DMS79 treated with DMSO at 0.1 percent for 48 hours (cell line): ENCODE measurements around the gene ADAM12.

Experiments used
- DNase-seq: peaks from one replicate; lab custom pipeline; 2025; lab: John Stamatoyannopoulos, UW

The ADAM12 gene

DNA sequence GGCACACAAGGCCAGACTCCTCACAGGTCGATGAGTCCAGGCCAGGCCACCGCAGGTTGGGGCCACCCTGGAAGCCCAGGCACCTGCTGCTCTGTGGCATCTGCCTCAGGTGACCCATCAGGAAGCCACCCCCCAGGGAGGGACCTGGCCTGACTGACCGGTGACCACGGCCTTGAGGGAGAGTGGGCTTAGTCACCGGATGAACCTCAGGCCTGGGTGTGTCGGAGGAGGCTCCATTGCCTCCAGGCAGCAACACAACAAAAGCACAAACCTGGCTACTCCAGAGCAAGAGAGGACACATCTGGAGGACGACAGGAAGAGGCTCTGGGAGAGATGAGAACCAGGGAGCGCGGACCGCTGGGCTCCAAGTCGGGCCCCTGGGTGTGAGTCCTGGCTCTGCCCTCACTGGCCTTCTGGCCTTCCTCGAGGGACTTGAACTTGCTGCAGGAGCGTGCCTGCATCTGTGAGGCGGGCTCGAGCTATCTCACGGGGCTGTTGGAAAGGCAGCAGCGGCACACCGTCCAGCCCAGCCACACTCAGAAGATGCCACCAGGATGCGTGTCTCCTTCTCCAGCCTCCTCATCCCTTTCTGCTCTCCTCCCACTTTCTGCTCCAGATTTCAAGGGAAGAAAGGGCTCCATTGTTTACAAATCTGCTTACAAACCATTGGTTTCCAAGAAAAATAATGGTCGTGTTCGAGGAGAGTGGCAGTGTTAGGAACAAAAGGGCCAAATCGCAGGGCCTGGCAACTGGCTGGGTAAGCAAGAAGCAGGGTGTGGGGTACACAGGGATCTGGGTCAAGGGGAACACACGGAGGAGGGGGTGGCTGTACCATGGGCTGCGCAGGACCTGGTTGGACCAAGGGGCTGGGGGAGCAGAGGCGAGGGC is 152.9 kb downstream of the ADAM12 start:
- no peak for DNase-seq

DNA sequence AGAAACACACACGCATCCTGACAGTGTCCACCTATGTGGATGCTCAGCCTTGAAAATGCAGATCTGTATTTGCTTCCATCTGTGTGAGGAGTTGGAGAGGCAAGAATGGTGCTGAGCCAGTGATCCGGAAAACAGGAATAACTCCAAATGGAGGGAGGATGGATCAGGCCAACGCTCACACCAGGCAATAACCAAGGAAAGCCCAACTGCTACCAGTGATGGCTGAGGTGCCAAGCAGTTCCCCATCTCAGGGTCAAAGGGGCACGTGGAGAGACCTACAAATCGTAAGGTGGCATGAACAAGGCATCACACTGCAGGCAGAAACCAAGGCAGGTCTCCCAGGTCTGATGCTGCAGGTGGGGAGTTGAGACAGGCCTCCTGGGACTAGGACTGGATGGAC is 153.6 kb downstream of the ADAM12 start:
- no peak for DNase-seq

DNA sequence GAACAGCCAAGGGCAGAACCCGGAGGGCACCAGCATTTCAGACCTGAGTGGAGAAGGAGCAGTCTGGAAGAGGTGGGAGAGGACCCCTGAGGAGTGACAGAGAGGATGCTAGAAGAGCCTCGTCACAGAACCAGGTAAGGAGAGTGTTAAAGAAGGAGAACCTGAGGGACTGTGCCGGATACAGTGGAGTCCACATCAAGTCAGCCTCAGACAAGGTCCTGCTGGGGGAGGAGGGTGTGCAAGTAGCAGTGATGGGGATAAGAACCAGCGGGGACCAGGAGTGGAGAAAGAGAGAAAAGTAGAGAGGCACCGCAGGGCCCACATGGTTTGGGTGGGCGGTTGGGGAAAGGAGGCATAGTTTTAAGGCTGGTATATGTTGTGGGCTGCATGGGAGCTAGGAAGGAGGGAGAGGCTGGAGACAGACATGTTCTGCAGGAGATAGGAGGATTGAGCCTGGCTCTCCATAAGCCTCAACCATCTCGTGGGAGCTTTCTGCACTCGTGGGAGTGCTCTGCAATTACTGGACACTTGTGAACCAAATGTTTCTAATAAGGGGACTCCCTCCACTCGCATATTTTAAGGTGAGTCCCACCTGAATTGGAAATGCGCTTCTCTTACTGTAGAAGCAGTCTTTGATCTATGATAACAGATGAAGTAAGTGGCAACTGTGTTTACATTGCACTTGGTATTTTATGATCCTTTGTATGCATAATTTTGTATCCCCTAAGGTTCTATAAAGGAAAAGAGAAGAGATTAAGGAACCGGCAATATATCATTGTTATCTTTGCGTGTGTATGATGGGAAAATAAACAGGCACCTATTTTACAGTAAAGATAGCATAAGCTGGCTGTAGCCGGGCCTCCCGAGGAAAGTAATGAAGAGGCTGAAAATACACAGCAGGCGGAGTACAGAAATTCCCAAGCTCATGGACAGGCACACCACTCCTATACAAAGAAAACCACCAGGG is 154.8 kb downstream of the ADAM12 start:
- DNase-seq, result no peak

DNA sequence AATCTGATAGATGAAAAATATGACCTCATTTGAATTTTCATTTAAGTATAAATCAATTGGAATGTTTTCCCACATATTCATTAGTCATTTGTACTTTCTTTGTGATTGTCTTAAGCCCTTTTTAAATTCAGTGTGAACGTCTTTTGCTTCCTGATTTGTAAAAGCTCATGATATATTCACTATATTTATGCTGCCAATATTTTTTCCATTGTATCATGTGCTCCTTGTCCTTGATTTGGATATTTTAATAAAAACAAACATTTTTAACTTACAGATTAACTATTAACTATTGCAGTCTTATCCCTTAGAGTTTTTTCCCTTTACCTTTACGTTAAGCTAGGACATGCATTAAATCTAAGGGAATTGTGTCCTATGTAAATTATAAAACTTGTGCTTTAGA is 157.7 kb downstream of the ADAM12 start:
- DNase-seq, result no peak

DNA sequence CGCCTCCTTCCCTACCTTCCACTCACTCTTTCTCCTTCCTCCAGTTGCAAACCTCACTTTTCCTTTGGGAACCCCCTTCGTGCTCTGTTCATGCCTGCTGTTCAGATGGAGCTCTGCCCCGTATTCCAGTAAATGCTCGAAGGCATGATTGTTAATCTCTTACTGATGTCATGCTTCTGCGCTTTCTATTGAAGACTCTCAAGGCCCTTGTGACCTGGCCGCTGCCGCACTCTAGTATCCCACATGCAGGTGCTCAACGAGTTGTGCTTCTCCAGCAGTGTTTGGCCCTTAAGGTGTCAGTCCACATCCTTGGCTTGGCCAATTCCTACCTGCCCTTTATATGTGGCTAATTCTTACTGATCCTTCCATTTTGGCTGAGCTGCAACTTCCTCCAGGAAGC is 158.6 kb downstream of the ADAM12 start:
- DNase-seq, result no peak

DNA sequence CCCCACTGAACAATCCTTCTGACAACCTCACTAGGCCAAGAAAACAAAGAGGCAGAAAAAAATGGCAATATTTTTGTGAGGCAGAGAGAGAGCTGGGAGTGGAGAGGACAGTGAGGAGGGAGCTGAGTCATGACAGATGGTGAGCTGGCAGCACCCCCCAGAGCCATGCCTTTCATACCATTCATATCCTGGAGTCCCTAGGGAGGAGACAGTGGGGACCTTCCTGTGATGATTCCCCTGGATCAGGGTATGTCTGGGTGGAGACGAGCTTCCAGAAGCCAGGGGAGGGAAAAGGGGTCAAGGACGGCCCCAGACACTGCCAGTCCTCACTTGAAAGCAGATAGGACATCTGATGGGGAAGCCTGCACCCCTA is 160.5 kb downstream of the ADAM12 start:
- DNase-seq, result no peak

DNA sequence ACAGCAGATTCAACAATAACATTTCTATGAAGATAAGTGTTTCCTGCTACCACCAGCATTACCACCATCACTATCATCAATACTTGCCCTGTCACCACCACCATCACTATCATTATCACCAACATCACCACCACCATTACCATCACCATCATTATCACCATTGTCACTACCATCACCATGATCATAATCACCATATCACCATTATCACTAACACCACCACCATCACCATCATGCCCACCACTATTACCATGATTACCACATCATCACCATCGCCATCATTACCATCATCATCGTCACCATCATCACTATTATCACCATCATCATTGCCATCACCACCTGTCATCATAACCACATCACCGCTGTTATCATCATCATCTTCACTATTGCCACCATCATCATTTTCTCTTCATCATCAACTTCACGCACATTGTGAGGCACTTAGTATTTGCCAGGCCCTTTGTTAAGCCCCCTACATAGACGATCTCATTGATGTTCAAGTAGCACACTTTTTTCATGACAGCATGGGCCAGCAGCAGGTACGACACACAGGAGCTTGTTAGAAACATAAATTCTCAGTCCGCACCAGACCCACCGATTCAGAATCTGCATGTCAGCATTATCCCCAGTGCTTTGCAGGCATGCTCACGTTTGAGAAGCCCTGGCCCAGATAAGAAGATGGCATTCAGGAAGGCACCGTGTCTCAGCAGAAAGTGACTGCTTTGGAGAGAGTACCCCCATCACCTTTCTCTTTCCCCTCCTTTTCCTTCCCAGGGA is 161.1 kb downstream of the ADAM12 start:
- DNase-seq, result no peak

DNA sequence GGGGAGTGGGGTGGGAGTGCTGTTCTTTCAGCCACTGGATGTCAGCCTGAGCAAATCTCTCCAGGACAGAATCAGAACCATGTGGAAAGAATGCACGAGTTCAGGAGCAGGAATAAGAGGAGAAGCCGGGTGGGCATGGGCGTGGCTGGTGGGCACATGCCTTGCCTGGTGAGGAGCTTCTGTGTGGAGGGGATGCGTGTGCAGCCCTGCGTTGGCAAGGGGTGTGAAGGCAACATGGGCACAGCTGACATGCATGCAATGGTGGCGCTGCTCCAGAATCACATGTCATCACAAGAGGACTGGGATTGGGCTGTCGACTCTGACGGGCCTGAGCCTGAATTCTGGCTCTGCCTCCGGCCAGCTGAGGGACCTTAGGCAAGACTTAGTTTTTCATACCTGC is 162.1 kb downstream of the ADAM12 start:
- no peak for DNase-seq

DNA sequence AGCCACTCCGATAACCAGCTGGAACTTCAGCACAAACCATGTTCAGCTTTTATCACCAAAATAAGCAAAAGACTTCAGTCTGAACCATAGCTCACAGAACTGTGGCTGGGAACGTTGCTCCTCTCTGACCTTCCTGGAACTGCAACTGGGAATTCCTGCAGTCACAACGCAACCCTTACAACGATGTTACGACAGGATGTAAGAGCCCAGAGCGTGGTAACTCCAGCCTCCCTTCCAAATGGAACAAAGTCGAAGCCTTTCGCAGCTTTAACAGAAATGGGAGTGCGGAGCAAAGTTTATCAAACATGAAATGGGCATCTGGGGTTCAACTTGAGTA is 162.6 kb downstream of the ADAM12 start:
- DNase-seq, result no peak

DNA sequence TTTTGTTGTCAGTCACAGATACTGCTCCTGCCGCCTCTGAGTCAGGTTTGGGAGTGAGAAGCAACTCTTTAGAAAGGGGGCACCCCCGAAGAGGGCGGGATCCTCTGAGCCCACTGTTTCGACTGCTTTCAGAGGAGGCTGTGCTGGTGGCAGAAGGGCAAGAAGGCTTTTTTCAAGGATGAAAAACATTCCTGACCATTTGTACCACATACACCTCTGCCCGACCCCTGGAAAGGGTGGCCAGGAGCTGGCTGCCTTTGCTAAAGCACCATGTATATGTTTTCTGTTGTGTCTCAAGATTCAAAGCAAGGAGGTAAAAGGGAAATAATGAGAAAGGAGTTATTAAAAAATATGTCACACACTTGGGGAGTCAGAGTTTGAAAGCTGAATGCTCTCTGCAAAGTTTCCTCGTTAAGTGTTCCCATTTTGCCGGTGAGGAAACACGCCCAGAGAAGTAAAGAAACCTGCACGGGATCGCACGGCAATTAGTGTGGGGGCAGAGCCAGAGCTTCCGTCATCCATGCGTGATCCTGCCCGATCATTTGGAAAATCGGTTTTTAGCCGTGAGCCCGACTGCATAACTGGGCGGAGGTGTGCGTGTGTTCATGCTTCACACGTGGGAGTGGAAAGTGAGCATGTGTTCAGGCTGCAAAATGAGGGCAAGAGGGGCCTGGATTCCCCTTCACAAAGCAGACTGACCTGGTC is 163.2 kb downstream of the ADAM12 start:
- no peak for DNase-seq

DNA sequence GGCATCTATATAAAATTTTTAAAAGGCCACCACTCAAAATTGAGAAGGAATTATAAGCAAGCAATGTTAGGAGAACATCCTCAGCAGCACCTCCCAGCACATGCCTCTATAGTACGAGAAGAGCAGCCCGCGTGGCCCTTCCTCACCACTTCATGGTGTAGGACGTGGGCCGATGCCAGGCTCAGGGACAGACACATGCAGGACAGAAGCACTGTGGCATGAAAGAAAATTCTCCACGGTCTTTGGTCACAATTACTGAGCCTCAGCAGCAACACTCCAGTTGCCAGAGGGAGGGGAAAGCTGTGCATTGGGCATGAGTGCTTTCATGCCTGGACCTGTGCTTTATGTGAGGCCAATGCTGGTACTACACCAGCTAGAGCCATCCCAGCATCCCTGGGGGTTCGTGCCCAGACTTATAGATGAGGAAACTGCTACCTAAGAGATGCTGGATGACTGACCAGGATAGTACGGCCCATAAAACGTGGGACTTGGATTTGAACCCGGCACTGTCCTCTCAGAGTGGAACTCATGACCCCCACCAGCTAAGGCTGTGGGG is 164.7 kb downstream of the ADAM12 start:
- no peak for DNase-seq

DNA sequence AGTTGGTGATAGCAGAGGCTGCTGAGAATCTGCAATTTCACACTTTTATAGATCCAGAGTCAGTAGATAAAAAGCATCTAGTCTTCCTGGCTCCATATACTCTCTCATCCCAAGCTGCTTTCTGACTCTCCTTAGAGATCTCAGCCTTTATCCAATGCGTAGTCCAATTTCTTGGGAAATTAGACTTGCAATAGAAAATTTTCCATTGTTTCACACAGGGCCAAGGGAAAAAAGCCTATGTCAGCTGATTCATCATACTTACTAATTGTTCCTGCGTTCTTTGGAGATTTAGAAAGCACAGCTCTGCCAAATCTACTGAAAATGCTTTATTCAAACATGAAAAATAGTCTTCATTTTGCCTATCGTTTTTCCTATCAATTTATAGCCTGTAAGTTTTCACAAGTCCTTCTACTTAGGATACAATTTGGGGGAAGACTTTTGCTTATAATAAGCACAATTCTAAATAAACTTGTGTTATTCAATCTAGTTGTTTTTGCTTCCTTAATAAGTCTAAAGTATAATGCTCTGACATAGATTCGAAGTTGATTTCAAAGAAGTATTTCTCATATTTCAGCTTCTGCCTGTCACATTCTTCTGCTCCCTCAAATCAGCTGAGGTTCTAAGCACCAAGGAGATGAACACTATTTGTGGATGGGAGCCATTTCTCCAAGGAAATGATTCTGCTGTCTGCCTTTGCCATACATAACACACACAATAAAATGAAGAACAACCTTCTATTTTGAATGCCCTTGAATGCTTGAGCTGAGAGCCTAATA is 165.4 kb downstream of the ADAM12 start:
- DNase-seq, result no peak

DNA sequence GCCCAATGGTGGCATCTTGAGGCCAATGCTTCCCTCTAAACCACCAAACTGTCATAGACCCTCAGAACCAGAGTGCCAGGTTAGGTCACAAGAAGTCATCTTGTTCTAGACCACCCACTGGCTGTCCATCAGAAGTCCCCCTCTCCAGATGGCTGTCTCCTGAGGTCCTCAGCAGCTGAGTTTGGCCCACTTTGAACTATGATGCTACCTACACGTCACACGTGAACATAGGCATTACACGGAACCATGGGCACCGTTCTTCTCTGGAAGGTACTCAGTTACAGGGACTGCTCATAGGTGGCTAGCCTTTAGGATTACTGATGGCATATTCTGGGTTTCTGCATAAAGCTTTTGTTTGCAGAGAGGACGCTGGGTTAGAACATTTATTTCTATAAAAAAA is 166.4 kb downstream of the ADAM12 start:
- DNase-seq, result no peak

DNA sequence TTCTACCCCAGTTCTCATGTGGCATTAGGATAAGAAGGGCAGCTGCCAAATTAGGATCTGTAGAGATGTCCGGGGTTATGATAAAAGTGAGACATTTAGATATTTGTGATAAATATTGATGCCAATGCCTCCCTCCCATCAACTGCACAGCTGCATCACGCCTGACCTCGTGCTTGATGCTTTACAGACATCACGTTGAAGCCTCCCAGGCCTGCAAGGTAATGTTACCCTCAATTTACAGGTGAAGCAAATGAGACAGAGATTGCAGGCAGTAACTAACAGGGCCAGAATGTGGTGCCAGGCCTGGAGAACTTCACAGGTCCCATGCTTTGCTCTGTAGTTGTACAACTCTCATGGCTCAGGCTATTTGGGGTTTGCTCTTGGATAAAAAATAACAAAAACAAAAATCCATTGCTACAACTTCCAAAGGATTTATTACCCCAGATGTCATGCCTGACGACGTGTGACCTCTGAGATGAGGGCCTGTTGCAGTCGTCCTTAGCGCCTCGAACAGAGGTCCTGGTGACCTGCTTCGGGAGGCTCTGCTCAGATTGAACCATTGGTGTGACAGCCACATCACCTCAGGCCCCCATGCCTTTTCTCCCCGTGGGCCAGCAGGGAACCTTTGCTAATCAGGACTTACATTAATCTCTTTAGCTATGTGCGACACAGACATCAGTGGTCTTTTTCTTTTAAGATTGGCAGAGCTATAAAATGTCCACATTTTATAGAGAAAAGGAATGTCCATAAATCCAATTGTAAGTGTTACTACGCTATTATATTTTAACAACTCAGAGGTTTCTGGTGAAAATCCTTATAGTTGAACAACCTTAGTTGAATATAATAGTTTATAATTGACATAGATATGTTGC is 169.3 kb downstream of the ADAM12 start:
- no peak for DNase-seq

DNA sequence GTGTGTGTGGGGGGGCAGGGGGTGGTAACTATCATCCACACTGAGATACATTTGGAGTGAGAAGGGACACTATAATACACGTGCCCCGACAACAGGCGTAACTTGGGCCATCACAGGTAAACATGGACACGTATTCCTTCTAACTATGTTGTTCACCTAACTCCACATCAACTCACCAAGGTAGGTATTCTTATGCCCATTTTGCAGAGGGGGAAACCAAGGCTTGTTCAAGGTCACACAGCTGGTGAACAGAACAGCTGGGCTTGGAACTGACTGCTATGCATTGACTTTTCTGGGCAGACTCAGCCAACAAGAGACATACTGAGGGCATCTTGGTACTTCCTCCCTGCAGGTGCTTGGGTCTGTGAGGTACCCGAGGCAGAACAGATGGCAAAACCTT is 170.1 kb downstream of the ADAM12 start:
- no peak for DNase-seq

DNA sequence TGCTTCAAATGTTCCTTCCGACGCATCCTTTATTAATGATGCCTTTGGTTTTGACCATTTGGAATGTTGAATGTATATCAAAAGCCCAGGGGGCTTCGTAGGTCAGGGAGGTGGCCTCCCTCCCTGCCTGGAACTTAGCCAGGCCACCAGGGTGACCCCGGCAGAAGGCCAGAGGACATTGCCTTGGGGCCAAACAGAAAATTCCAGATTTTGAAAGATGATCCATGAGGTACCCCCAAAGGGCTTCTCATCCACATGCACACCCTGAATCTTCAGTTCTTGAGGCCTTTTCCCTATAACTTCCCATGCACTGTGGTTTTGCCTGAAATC is 171.7 kb downstream of the ADAM12 start:
- no peak for DNase-seq

DNA sequence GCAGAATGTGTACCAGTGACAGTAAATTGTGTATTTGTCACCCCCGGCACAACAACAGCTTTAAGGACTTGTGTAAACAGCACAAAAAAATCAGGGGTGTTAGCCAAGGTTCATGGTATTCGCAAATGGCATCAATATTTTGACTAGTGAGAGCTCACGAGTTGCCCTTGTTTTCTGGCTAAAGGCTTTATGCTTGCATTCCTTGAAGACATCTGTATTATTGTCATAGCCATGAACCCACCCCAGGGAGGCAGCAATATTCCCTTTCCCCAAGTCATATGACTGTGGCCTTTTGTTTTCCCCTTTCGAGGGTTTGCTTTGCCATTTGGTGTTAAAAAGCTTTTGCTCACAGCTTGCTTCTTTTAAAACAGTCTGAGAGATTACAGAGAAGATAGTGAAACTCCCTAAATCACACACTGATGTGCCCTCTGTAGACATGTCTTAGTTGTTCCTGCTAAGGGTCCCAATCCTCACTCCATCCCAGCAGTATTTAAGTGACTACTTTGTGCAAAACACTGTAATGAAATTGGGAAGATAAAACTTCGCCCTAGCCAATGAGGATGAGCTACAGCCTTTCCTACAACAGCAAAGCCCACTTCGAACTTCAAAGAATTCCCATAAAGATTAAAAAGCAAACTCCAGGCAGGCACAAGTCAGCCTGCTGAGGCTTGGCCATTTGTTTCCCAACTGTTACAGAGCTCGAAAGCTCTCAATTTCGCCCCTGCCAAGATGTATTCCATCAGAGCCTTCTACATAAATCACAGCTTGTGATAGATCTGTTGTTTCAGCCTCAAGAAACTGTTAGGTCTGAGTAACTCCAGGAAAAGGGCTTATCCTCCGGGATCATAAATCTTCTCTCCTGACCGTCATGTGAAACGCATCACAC is 172.3 kb downstream of the ADAM12 start:
- no peak for DNase-seq

DNA sequence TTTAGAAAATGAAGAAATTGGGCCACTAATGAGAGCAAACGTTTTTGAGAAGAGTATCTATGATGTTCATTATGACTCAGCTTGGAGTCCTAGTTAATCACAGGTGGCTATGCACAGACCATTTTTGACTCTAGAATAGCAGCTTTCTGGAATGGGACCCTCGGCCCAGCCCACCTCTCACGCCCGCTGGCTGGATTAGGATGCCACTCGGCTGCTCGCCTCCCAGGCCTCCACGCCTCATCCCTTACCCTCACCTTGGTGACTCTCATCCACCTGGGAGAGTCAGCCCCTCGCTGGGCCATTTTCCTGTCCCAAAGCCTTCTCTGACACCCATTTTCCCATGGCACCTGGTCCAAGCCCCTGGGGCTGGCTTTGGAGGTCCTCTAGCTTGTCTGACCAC is 173.6 kb downstream of the ADAM12 start:
- no peak for DNase-seq

DNA sequence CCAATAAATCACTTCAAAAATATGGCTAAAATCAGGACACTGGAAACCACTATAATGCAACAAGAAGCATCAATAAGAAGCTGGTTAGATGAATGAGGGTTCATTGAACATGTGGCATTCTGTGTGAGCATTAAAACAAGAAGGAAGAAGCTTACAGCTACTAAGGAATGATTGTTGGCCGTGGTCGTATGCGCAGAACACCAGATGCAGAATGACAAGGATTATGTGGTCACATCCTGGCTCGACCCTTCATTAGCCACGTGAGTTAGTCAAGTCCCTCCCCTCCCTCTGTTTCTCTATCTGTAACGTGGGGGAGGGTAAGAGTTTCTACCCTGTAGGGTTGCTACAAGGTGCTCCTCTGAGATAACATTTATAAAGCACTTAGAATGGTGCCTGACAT is 174.3 kb downstream of the ADAM12 start:
- no peak for DNase-seq
